Inflammatory macrophage treated with lipopolysaccharide for 1 hour (primary cell): Measurements from ENCODE around the gene VSTM4.
A peak's percentile ranks its signal among the peaks of the same experiment; 100 is the strongest.

ENCODE experiments used
- DNase-seq, 2 donors: peaks; one replicate each; pipeline ENCODE4 v3.0.0-alpha.2; 2020 to 2022

VSTM4 gene

GRCh38 chr10:49115015-49115795 lies at the start of gene VSTM4:
TSS of gene VSTM4 (minus strand) at chr10:49115522. CDS start at chr10:49115485, 37 bp downstream.
- no peak for DNase-seq

- peak; percentile 58 to 60 for DNase-seq
Measured at GRCh38 chr10:49164559-49165188, 49.4 kb upstream of the VSTM4 start.

- peak; percentile 70 to 94 for DNase-seq
Measured at GRCh38 chr10:49163741-49164140, 48.4 kb upstream of the VSTM4 start.

GRCh38 chr10:49162761-49163310 lies 47.5 kb upstream of the VSTM4 start:
- DNase-seq: no peak

- DNase-seq: no peak
Measured at GRCh38 chr10:49162063-49162462, 46.7 kb upstream of the VSTM4 start.

GRCh38 chr10:49161411-49161997 lies 46.2 kb upstream of the VSTM4 start:
- peak; percentile 40 to 61 for DNase-seq

- DNase-seq: no peak
Measured at GRCh38 chr10:49160814-49161213, 45.5 kb upstream of the VSTM4 start.

GRCh38 chr10:49160110-49160509 lies 44.8 kb upstream of the VSTM4 start:
- DNase-seq: no peak

GRCh38 chr10:49158915-49159314 lies 43.6 kb upstream of the VSTM4 start:
- DNase-seq: no peak

GRCh38 chr10:49158404-49158803 lies 43.1 kb upstream of the VSTM4 start:
- DNase-seq: no peak

- DNase-seq: no peak
Measured at GRCh38 chr10:49157229-49157628, 41.9 kb upstream of the VSTM4 start.

GRCh38 chr10:49154641-49155040 lies 39.3 kb upstream of the VSTM4 start:
- no peak for DNase-seq

- no peak for DNase-seq
Measured at GRCh38 chr10:49153971-49154370, 38.6 kb upstream of the VSTM4 start.

- no peak for DNase-seq
Measured at GRCh38 chr10:49153115-49153514, 37.8 kb upstream of the VSTM4 start.

- no peak for DNase-seq
Measured at GRCh38 chr10:49152663-49153062, 37.3 kb upstream of the VSTM4 start.

- DNase-seq: no peak
Measured at GRCh38 chr10:49152037-49152436, 36.7 kb upstream of the VSTM4 start.

- no peak for DNase-seq
Measured at GRCh38 chr10:49151481-49151880, 36.2 kb upstream of the VSTM4 start.

- DNase-seq: no peak
Measured at GRCh38 chr10:49151025-49151445, 35.7 kb upstream of the VSTM4 start.

- DNase-seq: no peak
Measured at GRCh38 chr10:49150426-49150825, 35.1 kb upstream of the VSTM4 start.

- DNase-seq: no peak
Measured at GRCh38 chr10:49149881-49150280, 34.6 kb upstream of the VSTM4 start.

GRCh38 chr10:49144058-49144720 lies 28.9 kb upstream of the VSTM4 start:
- no peak for DNase-seq

GRCh38 chr10:49143249-49143648 lies 27.9 kb upstream of the VSTM4 start:
- DNase-seq: no peak
